Activated CD4-positive, alpha-beta T cell treated with anti-CD3 and anti-CD28 coated beads for 1 hour (primary cell): ENCODE measurements around the gene OR5W2.
"Not testable (repeated sequence)": the region's sequence is repeated elsewhere in the genome, so short reads cannot be mapped to it uniquely, and the experiment has no call there.

Experiments
- DNase-seq: peaks from one replicate; pipeline ENCODE4 v3.0.0-alpha.2; 2020

Gene OR5W2

GRCh38 chr11:55914482-55914881 is at the start of gene OR5W2:
Gene OR5W2, minus strand, starts transcription at chr11:55914582. Its CDS starts 0 bp downstream, at chr11:55914582.
- no peak for DNase-seq

- no peak for DNase-seq
These were observed 42.1 kb upstream of the OR5W2 start for GRCh38 chr11:55956521-55956920.

DNA sequence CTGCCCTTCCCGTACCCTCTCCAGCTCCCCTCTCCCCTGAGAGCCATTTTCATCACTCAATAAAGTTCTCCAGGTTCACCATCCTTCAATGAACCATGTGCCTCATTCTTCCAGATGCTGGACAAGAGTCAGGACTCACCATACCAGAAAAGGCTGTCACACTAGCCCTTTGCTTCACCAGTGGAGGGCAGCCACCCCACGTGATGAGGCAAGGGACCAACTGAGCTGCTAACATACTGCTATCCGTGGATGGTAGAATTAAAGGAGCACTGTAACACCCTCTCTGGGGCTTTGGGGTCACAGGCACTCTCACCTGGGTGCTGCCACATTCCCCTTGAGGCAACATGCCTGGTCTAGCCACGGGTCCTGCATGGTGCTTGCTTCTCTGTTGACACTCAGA is 34.9 kb upstream of the OR5W2 start:
- DNase-seq: no peak

DNA sequence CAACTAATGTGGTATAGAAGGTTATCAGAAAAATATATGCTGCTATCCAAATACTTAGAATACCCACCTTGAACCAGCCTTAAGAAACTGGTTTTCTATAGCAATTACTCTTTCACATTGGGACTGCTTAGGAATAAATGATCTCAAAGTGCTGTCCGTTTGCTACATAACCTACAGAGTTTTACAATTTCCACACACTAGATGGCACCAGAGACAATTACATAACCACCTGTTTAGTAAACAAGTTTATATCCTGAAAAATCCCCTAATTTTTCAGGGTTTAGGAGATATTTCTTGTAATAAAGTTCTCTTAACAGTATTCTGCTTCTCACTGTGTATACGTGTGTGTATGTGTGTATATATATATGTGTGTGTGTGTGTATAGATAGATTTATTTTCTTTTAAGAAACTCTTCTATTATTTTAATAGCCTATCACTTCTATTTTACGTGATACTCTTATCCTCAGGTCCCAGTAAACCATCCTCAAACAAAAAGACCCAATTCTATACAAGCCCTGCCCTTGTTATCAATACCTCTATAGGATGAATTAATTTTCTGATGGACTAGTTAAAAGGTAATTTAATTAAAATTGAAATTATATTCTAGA is 28.5 kb upstream of the OR5W2 start:
- DNase-seq: no peak

DNA sequence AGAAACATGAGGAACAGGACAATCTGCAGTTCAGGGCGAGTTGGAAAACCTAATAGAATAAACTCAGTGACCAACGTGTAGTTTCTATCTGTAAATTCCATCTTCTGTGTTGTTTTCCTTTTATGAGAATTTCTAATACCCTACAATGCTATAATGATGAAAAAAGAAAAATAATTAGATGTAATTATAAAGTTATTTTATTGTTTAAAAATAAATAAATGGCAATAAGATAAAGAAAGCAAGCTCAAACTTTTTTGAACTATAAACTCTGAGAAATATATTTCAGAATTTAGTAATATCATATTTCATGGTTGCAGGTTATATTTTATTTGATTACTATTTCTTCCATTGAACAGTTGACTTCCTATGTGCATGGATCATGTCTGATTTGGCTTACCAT is 21.9 kb upstream of the OR5W2 start, which contains the start of gene OR5I1:
OR5I1 (minus strand) TSS at position 101 of the 400 bp plus-strand sequence; CDS start at position 101, 0 bp downstream.
- no peak for DNase-seq

DNA sequence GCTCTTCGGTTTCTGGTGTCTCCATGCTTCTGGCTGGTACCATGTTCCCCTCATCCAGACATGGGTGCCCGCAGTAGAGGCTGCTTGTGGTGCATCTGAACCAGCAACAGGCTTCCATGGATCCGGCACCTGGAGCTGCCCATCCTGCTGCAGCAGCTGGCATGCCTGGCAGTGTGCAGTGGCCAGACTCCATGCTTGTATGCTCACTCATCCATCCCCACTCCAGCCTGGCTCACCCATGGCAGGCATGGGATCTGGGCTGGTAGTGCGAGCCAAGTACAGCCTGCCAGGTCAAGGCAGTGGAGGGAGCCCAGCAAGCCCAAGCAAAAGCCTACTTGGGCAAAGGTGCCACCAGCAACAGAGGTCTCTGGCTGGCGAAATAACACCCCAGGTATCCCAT is 6.2 kb upstream of the OR5W2 start:
- no peak for DNase-seq

GRCh38 chr11:55902308-55902707 is 12.1 kb downstream of the OR5W2 start:
- DNase-seq: no peak

GRCh38 chr11:55895216-55895615 is 19.2 kb downstream of the OR5W2 start:
- no peak for DNase-seq

- not testable (repeated sequence) for DNase-seq
These were observed 28.9 kb downstream of the OR5W2 start for GRCh38 chr11:55885481-55885880.

DNA sequence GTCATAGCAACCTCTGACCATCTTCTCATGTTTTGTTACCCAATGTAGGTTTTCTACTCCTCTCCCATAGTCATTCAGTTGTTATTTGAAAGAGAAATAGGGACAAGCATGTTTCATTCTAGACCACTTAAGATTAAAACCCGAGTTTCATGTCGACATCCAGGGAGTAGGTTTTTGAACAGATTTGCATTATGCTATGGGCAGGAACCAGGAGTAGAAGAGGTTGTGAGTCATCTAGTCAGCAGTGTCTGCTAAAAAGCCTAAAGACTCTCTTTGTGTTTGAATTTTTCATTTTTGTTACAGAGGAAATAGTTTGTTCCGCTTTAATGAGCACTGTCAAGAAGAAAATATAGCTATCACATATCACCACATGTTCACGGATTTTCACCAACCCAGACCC is 29.4 kb downstream of the OR5W2 start:
- not testable (repeated sequence) for DNase-seq

- not testable (repeated sequence) for DNase-seq
These were observed 31.4 kb downstream of the OR5W2 start, which contains the start of gene TRIM51 for GRCh38 chr11:55882997-55883396. Gene TRIM51, plus strand, starts transcription at chr11:55883297. Its CDS starts 2,132 bp downstream, at chr11:55885429.

DNA sequence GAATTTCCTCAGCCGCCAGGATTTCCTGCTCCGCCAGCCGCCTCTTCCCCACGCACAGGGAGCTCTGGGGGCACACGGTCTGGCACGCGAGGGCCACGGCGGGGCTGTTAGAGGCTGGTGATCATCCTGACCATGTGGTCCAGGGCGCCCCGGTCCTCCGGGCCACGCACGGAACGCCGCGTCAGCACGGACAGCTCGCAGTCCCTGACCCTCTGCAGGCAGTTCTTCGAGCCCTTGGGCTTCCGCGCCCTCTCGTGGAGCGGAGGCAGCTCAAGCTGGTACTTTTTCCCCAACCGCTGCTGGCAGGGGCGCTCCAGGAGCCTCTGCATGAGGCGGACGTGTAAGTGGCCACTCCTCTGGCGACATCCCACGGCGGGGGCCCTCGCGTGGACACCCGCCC is 41.2 kb downstream of the OR5W2 start:
- DNase-seq: not testable (repeated sequence)

GRCh38 chr11:55872731-55873130 is 41.7 kb downstream of the OR5W2 start:
- not testable (repeated sequence) for DNase-seq

- not testable (repeated sequence) for DNase-seq
These were observed 47.0 kb downstream of the OR5W2 start for GRCh38 chr11:55867354-55867753.
